K562 (cell line): ENCODE results near the gene SMC1A. TPM values are rescaled to one million over a fixed set of nuclear protein-coding genes. Genes with fewer than 3 reads are reported as not detected.
A peak's percentile ranks its signal among the peaks of the same experiment; 100 is the strongest.

Experiments used
- ATF3 ChIP-seq, 2 experiments: fragments of 450-650 bp in 1 of 2; sonication (generic) in 1 of 2; formaldehyde crosslinking in 1 of 2; IDR thresholded peaks in 1 of 2; conservative IDR thresholded peaks in 1 of 2; 2 replicates each; pipeline versions ENCODE4 v1.6.1 to v1.8.1; 2016 to 2023; ENCODE audit warnings: mild to moderate bottlenecking in 2 of 2, moderate library complexity in 2 of 2, inconsistent platforms in 1 of 2, missing genetic modification reagents in 1 of 2
- CC2D1A ChIP-seq: fragments of 450-650 bp; IDR thresholded peaks from 2 replicates; pipeline ENCODE4 v1.6.1; 2017; ENCODE audit warnings: mild to moderate bottlenecking
- CTCFL ChIP-seq: IDR thresholded peaks from 2 replicates; pipeline ENCODE4 v1.6.1; 2011; ENCODE audit warnings: borderline replicate concordance, low read depth, mild to moderate bottlenecking, moderate library complexity, low read length; ENCODE audit not compliant: insufficient read depth, poor library complexity, severe bottlenecking
- ELF2 ChIP-seq: fragments of 250-450 bp; sonication (Bioruptor Pico); IDR thresholded peaks from 2 replicates; pipeline ENCODE4 v1.5.0; 2021; ENCODE audit warnings: mild to moderate bottlenecking
- EZH2 ChIP-seq: IDR thresholded peaks from 2 replicates; pipeline ENCODE4 v1.6.1; 2012; ENCODE audit warnings: low read depth, mild to moderate bottlenecking, inconsistent platforms, low read length, borderline replicate concordance
- NR2C1 ChIP-seq, 2 experiments: fragments of 450-650 bp; IDR thresholded peaks; 2 replicates each; pipeline ENCODE4 v1.6.1; 2017; ENCODE audit warnings: mild to moderate bottlenecking in 2 of 2, antibody characterized with exemption in 1 of 2, inconsistent platforms in 1 of 2, missing compliant biosample characterization in 1 of 2, missing genetic modification characterization in 1 of 2
- NR4A1 ChIP-seq, 2 experiments: fragments of 250-450 bp in 1 of 2; fragments of 450-650 bp in 1 of 2; sonication (Bioruptor Pico) in 1 of 2; IDR thresholded peaks; 2 replicates each; pipeline versions ENCODE4 v1.4.0 to v1.6.1; 2016 to 2020; ENCODE audit warnings: mild to moderate bottlenecking in 2 of 2, missing compliant biosample characterization in 1 of 2, missing genetic modification characterization in 1 of 2, moderate library complexity in 1 of 2
- PTRF ChIP-seq: fragments of 450-650 bp; IDR thresholded peaks from 2 replicates; pipeline ENCODE4 v1.6.1; 2016; ENCODE audit warnings: mild to moderate bottlenecking, missing genetic modification characterization, missing compliant biosample characterization
- RAD51 ChIP-seq: fragments of 450-650 bp; IDR thresholded peaks from 2 replicates; pipeline ENCODE4 v1.7.1; 2016; ENCODE audit warnings: low read depth, mild to moderate bottlenecking, borderline replicate concordance
- SNRNP70 ChIP-seq: fragments of 200-400 bp; formaldehyde crosslinking; optimal IDR thresholded peaks from 2 replicates; pipeline ENCODE3; 2017; ENCODE audit warnings: low read depth, low read length
- XRCC3 ChIP-seq: fragments of 450-650 bp; IDR thresholded peaks from 2 replicates; pipeline ENCODE4 v1.6.1; 2017; ENCODE audit warnings: mild to moderate bottlenecking, moderate library complexity
- ZNF121 ChIP-seq: sonication (generic); formaldehyde crosslinking; conservative IDR thresholded peaks from 2 replicates; pipeline ENCODE4 v1.8.0; 2022; ENCODE audit warnings: missing genetic modification reagents
- polyA plus RNA-seq, 8 experiments: library from polyadenylated mRNA; depleted of rRNA in 4 of 8; stranded (reverse) in 5 of 8; unstranded in 3 of 8; fragments of >200 nt; fragmentation: Nextera tagmentation in 2 of 8; fragmentation: Illumina TruSeq in 1 of 8; extraction: Ambion mirVana in 2 of 8; extraction: Trizol in 1 of 8; gene quantifications; 2 replicates each; pipeline versions ENCODE4 v1.2.1 to v1.2.3, GENCODE V29; 2011 to 2014; ENCODE audit warnings: inconsistent platforms in 1 of 8, missing spikeins in 1 of 8
- total RNA-seq, 7 experiments: library from RNA; depleted of rRNA in 6 of 7; stranded (reverse); fragments of >200 nt in 6 of 7; fragmentation: Illumina TruSeq in 2 of 7; extraction: Trizol in 2 of 7; gene quantifications; 2 replicates each; pipeline versions ENCODE4 v1.2.1 to v1.2.3, GENCODE V29; 2011 to 2021; ENCODE audit warnings: low replicate concordance in 1 of 7
- TF ChIP-seq, protein P1 (sequence below), 3 experiments: IDR thresholded peaks in 2 of 3; conservative IDR thresholded peaks in 1 of 3; 2 replicates each; pipeline ENCODE4 v1.5.1; 2011 to 2012; ENCODE audit warnings: low read length in 3 of 3, mild to moderate bottlenecking in 3 of 3, control low read depth in 2 of 3, improper control_type of control experiment in 1 of 3, inconsistent platforms in 1 of 3, low read depth in 1 of 3, mixed read lengths in 1 of 3, moderate library complexity in 1 of 3; ENCODE audit not compliant: insufficient read depth in 2 of 3
- TF ChIP-seq, protein P2 (sequence below): fragments of 250-450 bp; sonication (Bioruptor Pico); IDR thresholded peaks from 2 replicates; pipeline ENCODE4 v1.4.0; 2020
- TF ChIP-seq, protein P3 (sequence below): sonication (generic); formaldehyde crosslinking; IDR thresholded peaks from 2 replicates; pipeline ENCODE4 v1.9.0; 2022; ENCODE audit warnings: mild to moderate bottlenecking, missing genetic modification reagents

Gene SMC1A
- total and polyA plus RNA-seq, 9 of the 15 experiments (the other 6 are each of a cell fraction or from before 2014, with no cell fraction given): 28.5 to 126 (median 71.2) TPM

GRCh38 chrX:53374923-53375322 lies 47.5 kb downstream of the SMC1A start (continued):
- TF ChIP-seq, protein P1, sequence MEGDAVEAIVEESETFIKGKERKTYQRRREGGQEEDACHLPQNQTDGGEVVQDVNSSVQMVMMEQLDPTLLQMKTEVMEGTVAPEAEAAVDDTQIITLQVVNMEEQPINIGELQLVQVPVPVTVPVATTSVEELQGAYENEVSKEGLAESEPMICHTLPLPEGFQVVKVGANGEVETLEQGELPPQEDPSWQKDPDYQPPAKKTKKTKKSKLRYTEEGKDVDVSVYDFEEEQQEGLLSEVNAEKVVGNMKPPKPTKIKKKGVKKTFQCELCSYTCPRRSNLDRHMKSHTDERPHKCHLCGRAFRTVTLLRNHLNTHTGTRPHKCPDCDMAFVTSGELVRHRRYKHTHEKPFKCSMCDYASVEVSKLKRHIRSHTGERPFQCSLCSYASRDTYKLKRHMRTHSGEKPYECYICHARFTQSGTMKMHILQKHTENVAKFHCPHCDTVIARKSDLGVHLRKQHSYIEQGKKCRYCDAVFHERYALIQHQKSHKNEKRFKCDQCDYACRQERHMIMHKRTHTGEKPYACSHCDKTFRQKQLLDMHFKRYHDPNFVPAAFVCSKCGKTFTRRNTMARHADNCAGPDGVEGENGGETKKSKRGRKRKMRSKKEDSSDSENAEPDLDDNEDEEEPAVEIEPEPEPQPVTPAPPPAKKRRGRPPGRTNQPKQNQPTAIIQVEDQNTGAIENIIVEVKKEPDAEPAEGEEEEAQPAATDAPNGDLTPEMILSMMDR (IDR thresholded peaks at IDR 0.05 in 2 of 3, conservative IDR thresholded peaks at IDR 0.05 in 1 of 3; ENCODE audit: insufficient read depth in 2 of 3, low read depth in 1 of 3, low read length in 3 of 3): peak in 1 of 3 experiments; percentile 28; a peak in 2 of 6 replicates
- TF ChIP-seq NR4A1 (CRISPR knock-in tag; IDR thresholded peaks at IDR 0.05) (no peak), NR4A1 (tag; IDR thresholded peaks at IDR 0.05) (peak; percentile 75), ELF2 (CRISPR knock-in tag) (no peak), CC2D1A (0 out of 2 replicates have a peak, but pooled peaks have one; percentile 4), EZH2 (no peak), PTRF (tag) (peak; percentile 48; the same call in 1 of the 2 replicates), RAD51 (peak; percentile 36; the same call in 1 of the 2 replicates), ZNF121 (CRISPR knock-in tag) (no peak), SNRNP70 (no peak), CTCFL (peak; percentile 35), XRCC3 (no peak), ATF3 (IDR thresholded peaks at IDR 0.05) (no peak), ATF3 (CRISPR knock-in tag; conservative IDR thresholded peaks at IDR 0.05) (0 out of 2 replicates have a peak, but pooled peaks have one; percentile 12), NR2C1 (IDR thresholded peaks at IDR 0.05) (peak; percentile 43; the same call in 1 of the 2 replicates), NR2C1 (tag; IDR thresholded peaks at IDR 0.05) (peak; percentile 76)
- TF ChIP-seq, protein P2, sequence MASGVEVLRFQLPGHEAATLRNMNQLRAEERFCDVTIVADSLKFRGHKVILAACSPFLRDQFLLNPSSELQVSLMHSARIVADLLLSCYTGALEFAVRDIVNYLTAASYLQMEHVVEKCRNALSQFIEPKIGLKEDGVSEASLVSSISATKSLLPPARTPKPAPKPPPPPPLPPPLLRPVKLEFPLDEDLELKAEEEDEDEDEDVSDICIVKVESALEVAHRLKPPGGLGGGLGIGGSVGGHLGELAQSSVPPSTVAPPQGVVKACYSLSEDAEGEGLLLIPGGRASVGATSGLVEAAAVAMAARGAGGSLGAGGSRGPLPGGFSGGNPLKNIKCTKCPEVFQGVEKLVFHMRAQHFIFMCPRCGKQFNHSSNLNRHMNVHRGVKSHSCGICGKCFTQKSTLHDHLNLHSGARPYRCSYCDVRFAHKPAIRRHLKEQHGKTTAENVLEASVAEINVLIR (CRISPR knock-in tag): no peak
- TF ChIP-seq, protein P3, sequence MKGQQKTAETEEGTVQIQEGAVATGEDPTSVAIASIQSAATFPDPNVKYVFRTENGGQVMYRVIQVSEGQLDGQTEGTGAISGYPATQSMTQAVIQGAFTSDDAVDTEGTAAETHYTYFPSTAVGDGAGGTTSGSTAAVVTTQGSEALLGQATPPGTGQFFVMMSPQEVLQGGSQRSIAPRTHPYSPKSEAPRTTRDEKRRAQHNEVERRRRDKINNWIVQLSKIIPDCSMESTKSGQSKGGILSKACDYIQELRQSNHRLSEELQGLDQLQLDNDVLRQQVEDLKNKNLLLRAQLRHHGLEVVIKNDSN (CRISPR knock-in tag): peak; percentile 83
